OCI-LY7 (cell line): Measurements from ENCODE around the gene FGR. TPM values are rescaled to one million over a fixed set of nuclear protein-coding genes. Genes with fewer than 3 reads are reported as not detected.

Experiments
- BruUV-seq: library from RNA; stranded (reverse); fragments of 400-500 nt; replicated peaks from 2 replicates; lab custom pipeline; 2021; lab: Mats Ljungman, UMichigan
- CTCF ChIA-PET: fragments of 300-600 bp; sonication (Branson Sonifier 250); formaldehyde crosslinking; loops from one replicate; lab custom pipeline; 2022; ENCODE audit warnings: antibody characterized with exemption; ENCODE audit not compliant: unreplicated experiment; lab: Charles Lee
- POLR2A ChIA-PET: fragments of 300-600 bp; sonication (Branson Sonifier 250); formaldehyde crosslinking; loops from one replicate; lab custom pipeline; 2022; ENCODE audit warnings: antibody characterized with exemption; lab: Charles Lee
- DNase-seq: peaks from one replicate; pipeline ENCODE4 v3.0.0-alpha.2; 2015; ENCODE audit warnings: low spot score
- H2AFZ ChIP-seq: fragments of 200-600 bp; sonication (generic), shearing (Covaris generic); 2 replicates; pipeline ENCODE4 v1.6.1; 2014; ENCODE audit warnings: mild to moderate bottlenecking, antibody characterized with exemption, low read length, moderate library complexity
- H3K27ac ChIP-seq: fragments of 200-600 bp; sonication (generic); 2 replicates; pipeline ENCODE4 v1.5.1; 2014; ENCODE audit warnings: mixed run types, low read depth, mild to moderate bottlenecking, moderate library complexity, low read length, inconsistent platforms; ENCODE audit not compliant: poor library complexity, severe bottlenecking
- H3K36me3 ChIP-seq: fragments of 200-600 bp; sonication (generic); 2 replicates; pipeline ENCODE4 v1.6.1; 2014; ENCODE audit warnings: mild to moderate bottlenecking, antibody characterized with exemption, low read length, moderate library complexity, mixed read lengths; ENCODE audit not compliant: insufficient read depth
- H3K4me1 ChIP-seq: fragments of 200-600 bp; sonication (generic); 2 replicates; pipeline ENCODE4 v1.5.1; 2014; ENCODE audit warnings: mild to moderate bottlenecking, low read length; ENCODE audit not compliant: insufficient read depth, poor library complexity, severe bottlenecking
- H3K4me2 ChIP-seq: fragments of 200-600 bp; sonication (generic); 2 replicates; pipeline ENCODE4 v1.6.1; 2014; ENCODE audit warnings: mild to moderate bottlenecking, low read length
- H3K4me3 ChIP-seq: fragments of 200-600 bp; sonication (generic); 2 replicates; pipeline ENCODE4 v1.5.1; 2014; ENCODE audit warnings: mild to moderate bottlenecking, low read depth, low read length; ENCODE audit not compliant: poor library complexity, severe bottlenecking
- H3K79me2 ChIP-seq: fragments of 200-600 bp; sonication (generic); 2 replicates; pipeline ENCODE4 v1.6.1; 2016; ENCODE audit warnings: low read depth, mild to moderate bottlenecking, low read length, moderate library complexity, mixed read lengths; ENCODE audit not compliant: insufficient read depth
- H3K9me2 ChIP-seq: fragments of 200-600 bp; sonication (generic); 2 replicates; pipeline ENCODE4 v1.6.1; 2016; ENCODE audit warnings: mild to moderate bottlenecking, low read length, mixed read lengths; ENCODE audit not compliant: insufficient read depth
- H3K9me3 ChIP-seq: fragments of 200-600 bp; sonication (generic); 2 replicates; pipeline ENCODE4 v1.6.1; 2014; ENCODE audit warnings: mild to moderate bottlenecking, mixed run types, low read length, mixed read lengths
- H4K20me1 ChIP-seq: fragments of 200-600 bp; sonication (generic); 2 replicates; pipeline ENCODE4 v1.6.1; 2014; ENCODE audit warnings: mild to moderate bottlenecking, antibody characterized with exemption, low read length, moderate library complexity, mixed read lengths; ENCODE audit not compliant: insufficient read depth
- CTCF ChIP-seq: fragments of 200-600 bp; sonication (generic); conservative IDR thresholded peaks from 2 replicates; pipeline ENCODE4 v1.5.1; 2014; ENCODE audit warnings: mild to moderate bottlenecking, antibody characterized with exemption, low read length, moderate library complexity, mixed read lengths
- EZH2phosphoT487 ChIP-seq: fragments of 200-600 bp; sonication (generic); IDR thresholded peaks from 2 replicates; pipeline ENCODE4 v1.6.1; 2018; ENCODE audit warnings: low read depth, borderline replicate concordance, mild to moderate bottlenecking, mixed run types, antibody characterized with exemption, low read length, moderate library complexity, mixed read lengths
- intact Hi-C: fragments of 100-400 bp; cut with micrococcal nuclease; formaldehyde crosslinking; loops from one replicate; pipeline ENCODE4 v1.10.0; 2022; ENCODE audit not compliant: unreplicated experiment
- total RNA-seq, 2 experiments: library from RNA; depleted of rRNA in 1 of 2; stranded (reverse); fragments of >200 nt in 1 of 2; shearing (Covaris generic) in 1 of 2; gene quantifications; 2 replicates each; pipeline ENCODE4 v1.2.3, GENCODE V29; 2014 to 2022

FGR gene
- total RNA-seq, 2 experiments from 2014 or later = 1.2 to 2.2 TPM

GRCh38 chr1:27571439-27572018 is 63.5 kb downstream of the FGR start:
- no peak for DNase-seq
- Histone ChIP-seq H3K9me2 (no peaks in the 10 kb centered on the region), H3K4me1 (peaks cover 28% of the 10 kb centered on the region), H4K20me1 (no peaks in the 10 kb centered on the region), H3K9me3 (no peaks in the 10 kb centered on the region), H3K36me3 (no peaks in the 10 kb centered on the region), H3K79me2 (no peaks in the 10 kb centered on the region), H3K4me2 (no peak overlapping the region), H2AFZ (no peak overlapping the region), H3K27ac (no peak overlapping the region), H3K4me3 (no peak overlapping the region)
- CTCF ChIA-PET = interaction anchor here (0.6 to 1.4 kb wide), 2 partner anchors 15 to 696 kb away, joined by 3 to 5 read pairs; no protein-coding TSS in a partner anchor
- BruUV-seq = no TSS peak
- intact Hi-C loops = no loop called here
- TF ChIP-seq CTCF (no peak), EZH2phosphoT487 (no peak)
- POLR2A ChIA-PET = interaction anchor here (0.9 kb wide), 1 partner anchor 15 kb away, joined by 3 read pairs; no protein-coding TSS in a partner anchor

- Histone ChIP-seq H3K27ac (no peak overlapping the region), H3K9me3 (no peaks in the 10 kb centered on the region), H3K4me3 (no peak overlapping the region), H3K9me2 (no peaks in the 10 kb centered on the region), H4K20me1 (no peaks in the 10 kb centered on the region), H3K4me1 (peaks cover 28% of the 10 kb centered on the region), H3K4me2 (no peak overlapping the region), H2AFZ (no peak overlapping the region), H3K36me3 (no peaks in the 10 kb centered on the region), H3K79me2 (no peaks in the 10 kb centered on the region)
- no peak for DNase-seq
- CTCF ChIA-PET = interaction anchor here (0.6 to 1.4 kb wide), 2 partner anchors 14 to 697 kb away, joined by 3 to 5 read pairs; no protein-coding TSS in a partner anchor
- POLR2A ChIA-PET = interaction anchor here (0.9 kb wide), 1 partner anchor 15 kb away, joined by 3 read pairs; no protein-coding TSS in a partner anchor
- TF ChIP-seq EZH2phosphoT487 (no peak), CTCF (no peak)
- intact Hi-C loops = no loop called here
- no TSS peak for BruUV-seq
Measured at GRCh38 chr1:27570784-27571183, 64.2 kb downstream of the FGR start.

- BruUV-seq = no TSS peak
- ChIA-PET CTCF (interaction anchor here (1.4 kb wide), 1 partner anchor 14 kb away, joined by 5 read pairs; no protein-coding TSS in a partner anchor), POLR2A (interaction anchor here (0.7 kb wide), 1 partner anchor 32 kb away, joined by 5 read pairs; no protein-coding TSS in a partner anchor)
- DNase-seq = no peak
- Histone ChIP-seq H3K4me3 (no peak overlapping the region), H3K27ac (no peak overlapping the region), H3K9me3 (no peaks in the 10 kb centered on the region), H3K9me2 (no peaks in the 10 kb centered on the region), H4K20me1 (no peaks in the 10 kb centered on the region), H3K79me2 (no peaks in the 10 kb centered on the region), H3K36me3 (no peaks in the 10 kb centered on the region), H3K4me1 (peaks cover 28% of the 10 kb centered on the region), H2AFZ (no peak overlapping the region), H3K4me2 (no peak overlapping the region)
- no peak for TF ChIP-seq CTCF
- TF ChIP-seq EZH2phosphoT487 = no peak
- intact Hi-C loops = no loop called here
Measured at GRCh38 chr1:27570356-27570755, 64.6 kb downstream of the FGR start.
